ENCODE results near the gene GLS. TPM values are rescaled to one million over a fixed set of nuclear protein-coding genes. Genes with fewer than 3 reads are reported as not detected.

The GLS gene
- total and polyA plus RNA-seq, 2 of the 13 experiments (the other 11 are each of a cell fraction or from before 2014, with no cell fraction given), result 78.6 to 183 TPM

GRCh38 chr2:190980630-190981209 lies 100.1 kb downstream of the GLS start (continued):
- TF ChIP-seq ZNF33B (CRISPR knock-in tag; IDR thresholded peaks at IDR 0.05), result no peak

DNA sequence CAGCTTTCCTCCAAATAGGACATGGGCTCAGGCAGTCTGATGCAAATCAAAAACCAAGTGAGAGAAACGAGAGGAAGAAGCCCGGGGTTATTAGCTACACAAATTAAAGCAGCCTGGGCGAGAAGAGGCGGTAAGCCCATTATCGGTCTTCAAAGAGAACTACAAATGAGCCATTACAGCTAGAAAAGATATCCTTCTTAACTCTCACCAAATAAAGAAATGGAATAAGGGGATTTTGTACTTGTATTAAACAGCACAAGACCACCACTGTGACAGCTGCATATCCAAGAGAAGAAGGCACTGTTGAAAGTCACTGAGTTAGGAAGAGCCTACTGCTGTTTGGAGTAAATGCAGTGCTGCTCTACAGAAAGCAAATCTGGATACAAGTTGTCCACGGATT lies 100.7 kb downstream of the GLS start:
- no peak for DNase-seq (ENCODE audit: low spot score)
- no peaks in the 10 kb centered on the region for H3K9me3 ChIP-seq (ENCODE audit: low read length)
- no peak overlapping the region for H2AFZ ChIP-seq (ENCODE audit: low read length)
- H3K4me1 ChIP-seq (ENCODE audit: insufficient read depth, low read length), result no peaks in the 10 kb centered on the region
- H3K4me3 ChIP-seq (replicated peaks in 1 of 3; ENCODE audit: insufficient read depth in 1 of 3, low read depth in 2 of 3, low read length in 3 of 3), result no peak overlapping the region
- no peaks in the 10 kb centered on the region for H4K20me1 ChIP-seq (ENCODE audit: insufficient read depth, low read length)
- CTCF ChIA-PET (ENCODE audit: low intra/inter-chr PET ratio, low total read pairs), result no interaction called here
- BruUV-seq (replicated peaks), result TSS peak; percentile 2
- WGBS (ENCODE audit: low lambda C conversion rate), result 95% methylated on average over 6 of the region's 6 CpGs
- POLR2A ChIA-PET, result no interaction called here
- H3K9ac ChIP-seq (ENCODE audit: insufficient read depth, low read depth, low read length), result no peak overlapping the region
- in situ Hi-C loops (cut with HindIII; ENCODE audit: extremely low pct_ligation_motif_present, low pct_unique_long_range_greater_than_20kb), result no loop called here
- TF ChIP-seq ZBTB42 (CRISPR knock-in tag; IDR thresholded peaks at IDR 0.05) (no peak), ARID4A (CRISPR knock-in tag; IDR thresholded peaks at IDR 0.05; ENCODE audit: borderline replicate concordance) (no peak), SSRP1 (CRISPR knock-in tag; IDR thresholded peaks at IDR 0.05) (no peak), HMGA1 (CRISPR knock-in tag; conservative IDR thresholded peaks at IDR 0.05) (no peak), NR2F6 (IDR thresholded peaks at IDR 0.05) (no peak), NR2F6 (CRISPR knock-in tag; IDR thresholded peaks at IDR 0.05) (no peak), DDIT3 (CRISPR knock-in tag; IDR thresholded peaks at IDR 0.05) (no peak), PHB2 (IDR thresholded peaks at IDR 0.05; ENCODE audit: partially characterized antibody) (no peak), PHF5A (CRISPR knock-in tag; IDR thresholded peaks at IDR 0.05; ENCODE audit: low read depth, unreplicated experiment) (no peak), GABPA (IDR thresholded peaks at IDR 0.05; ENCODE audit: low read depth, low read length) (no peak), GABPA (CRISPR knock-in tag; IDR thresholded peaks at IDR 0.05; ENCODE audit: low read depth) (no peak), NCOA1 (CRISPR knock-in tag; IDR thresholded peaks at IDR 0.05) (no peak), PAF1 (CRISPR knock-in tag; IDR thresholded peaks at IDR 0.05) (no peak), SNAI1 (CRISPR knock-in tag; IDR thresholded peaks at IDR 0.05; ENCODE audit: borderline replicate concordance) (no peak), ZNF501 (CRISPR knock-in tag; IDR thresholded peaks at IDR 0.05) (no peak), ZNF296 (CRISPR knock-in tag; conservative IDR thresholded peaks at IDR 0.05) (no peak)
- TF ChIP-seq, protein P1, sequence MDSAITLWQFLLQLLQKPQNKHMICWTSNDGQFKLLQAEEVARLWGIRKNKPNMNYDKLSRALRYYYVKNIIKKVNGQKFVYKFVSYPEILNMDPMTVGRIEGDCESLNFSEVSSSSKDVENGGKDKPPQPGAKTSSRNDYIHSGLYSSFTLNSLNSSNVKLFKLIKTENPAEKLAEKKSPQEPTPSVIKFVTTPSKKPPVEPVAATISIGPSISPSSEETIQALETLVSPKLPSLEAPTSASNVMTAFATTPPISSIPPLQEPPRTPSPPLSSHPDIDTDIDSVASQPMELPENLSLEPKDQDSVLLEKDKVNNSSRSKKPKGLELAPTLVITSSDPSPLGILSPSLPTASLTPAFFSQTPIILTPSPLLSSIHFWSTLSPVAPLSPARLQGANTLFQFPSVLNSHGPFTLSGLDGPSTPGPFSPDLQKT (CRISPR knock-in tag; IDR thresholded peaks at IDR 0.05; ENCODE audit: borderline replicate concordance), result no peak
- H3K79me2 ChIP-seq (ENCODE audit: insufficient read depth, low read length), result no peaks in the 10 kb centered on the region
- peaks cover 41 to 93% of the 10 kb centered on the region in 2 experiments for H3K36me3 ChIP-seq (replicated peaks in 1 of 2; ENCODE audit: control insufficient read depth in 1 of 2, insufficient read depth in 2 of 2, low read length in 2 of 2)
- intact Hi-C loops (cut with micrococcal nuclease; ENCODE audit: unreplicated experiment), result loop anchor here (10.0 kb wide), 1 partner anchor 377 kb away; no protein-coding TSS in a partner anchor
- no peaks in the 10 kb centered on the region for H3K27me3 ChIP-seq (ENCODE audit: control insufficient read depth in 1 of 2, insufficient read depth in 2 of 2, low read length in 2 of 2)
- FAIRE-seq, result no peak
- ATAC-seq, result no peak
- no peak overlapping the region for H3K4me2 ChIP-seq (ENCODE audit: low read depth, low read length)
- H3K27ac ChIP-seq (ENCODE audit: extremely low read length, insufficient read depth, low read length), result no peak overlapping the region

Measured in HepG2 (cell line).